Activated T-helper 2 cell treated with anti-CD3 and anti-CD28 coated beads, Interferon-gamma antibody, Interleukin-2, Interleukin-4, amounts not matched to agents 10 μg/mL and 5 μg/mL and 100 μg/mL, durations not matched to agents 14 hours and 24 hours and 36 hours (primary cell): Measurements from ENCODE around the gene SLC35A3. TPM values are rescaled to one million over a fixed set of nuclear protein-coding genes. Genes with fewer than 3 reads are reported as not detected.
A peak's percentile ranks its signal among the peaks of the same experiment; 100 is the strongest.
"Not testable (repeated sequence)": the region's sequence is repeated elsewhere in the genome, so short reads cannot be mapped to it uniquely, and the experiment has no call there.

Experiments
- DNase-seq: peaks from one replicate; pipeline ENCODE4 v3.0.0; 2021; ENCODE audit warnings: low spot score
- H3K27ac Mint-ChIP-seq: one replicate; pipeline ENCODE4 v1.8.0; 2021; ENCODE audit warnings: mixed read lengths
- H3K27me3 Mint-ChIP-seq: one replicate; pipeline ENCODE4 v1.8.0; 2021; ENCODE audit warnings: low read depth, mixed read lengths
- H3K36me3 Mint-ChIP-seq: one replicate; pipeline ENCODE4 v1.8.0; 2021; ENCODE audit warnings: low read depth, mixed read lengths
- H3K4me1 Mint-ChIP-seq: one replicate; pipeline ENCODE4 v1.8.0; 2021; ENCODE audit warnings: low read depth, mixed read lengths
- H3K4me3 Mint-ChIP-seq: one replicate; pipeline ENCODE4 v1.8.0; 2021; ENCODE audit warnings: low read depth, mild to moderate bottlenecking, moderate library complexity, mixed read lengths
- H3K9me3 Mint-ChIP-seq: one replicate; pipeline ENCODE4 v1.8.0; 2021; ENCODE audit warnings: mixed read lengths
- intact Hi-C: fragments of 100-400 bp; cut with micrococcal nuclease; formaldehyde crosslinking; loops from one replicate; pipeline ENCODE4 v1.15.1; 2023
- total RNA-seq: library from RNA; stranded (reverse); gene quantifications from 2 replicates; pipeline ENCODE4 v1.2.3, GENCODE V29; 2022

SLC35A3 gene
- total RNA-seq, 1 donor from 2014 or later: 15.0 TPM

GRCh38 chr1:99959189-99959705 is 10.5 kb upstream of the SLC35A3 start:
- H3K4me1 Mint-ChIP-seq, DNase-seq, H3K36me3 Mint-ChIP-seq, H3K27ac Mint-ChIP-seq, H3K27me3 Mint-ChIP-seq, intact Hi-C loops, H3K4me3 Mint-ChIP-seq, H3K9me3 Mint-ChIP-seq: not testable (repeated sequence)

GRCh38 chr1:99960260-99960659 is 9.5 kb upstream of the SLC35A3 start:
- H3K4me3 Mint-ChIP-seq, H3K27ac Mint-ChIP-seq, H3K27me3 Mint-ChIP-seq, H3K36me3 Mint-ChIP-seq, DNase-seq, H3K9me3 Mint-ChIP-seq, H3K4me1 Mint-ChIP-seq: not testable (repeated sequence)
- intact Hi-C loops: loop anchor here (10.0 kb wide), 1 partner anchor 305 kb away; the partner anchor contains the start of gene RTCA

- no peaks in the 10 kb centered on the region for H3K27me3 Mint-ChIP-seq
- no peaks in the 10 kb centered on the region for H3K36me3 Mint-ChIP-seq
- H3K4me1 Mint-ChIP-seq: no peaks in the 10 kb centered on the region
- DNase-seq: no peak
- H3K4me3 Mint-ChIP-seq: no peak overlapping the region
- H3K27ac Mint-ChIP-seq: no peak overlapping the region
- intact Hi-C loops: loop anchor here (10.0 kb wide), 1 partner anchor 302 kb away; the partner anchor contains the start of gene RTCA
- H3K9me3 Mint-ChIP-seq: no peaks in the 10 kb centered on the region
Observed at GRCh38 chr1:99963041-99963795, 6.6 kb upstream of the SLC35A3 start.

- no peaks in the 10 kb centered on the region for H3K9me3 Mint-ChIP-seq
- no peak for DNase-seq
- peaks cover 10% of the 10 kb centered on the region for H3K4me1 Mint-ChIP-seq
- intact Hi-C loops: loop anchor here (5.0 to 10.0 kb wide), 2 partner anchors 158 to 300 kb away; partner anchors contain the start of gene RTCA
- H3K36me3 Mint-ChIP-seq: no peaks in the 10 kb centered on the region
- H3K27ac Mint-ChIP-seq: no peak overlapping the region
- no peak overlapping the region for H3K4me3 Mint-ChIP-seq
- no peaks in the 10 kb centered on the region for H3K27me3 Mint-ChIP-seq
Observed at GRCh38 chr1:99964806-99965205, 5.0 kb upstream of the SLC35A3 start.

- Mint-ChIP-seq H3K27me3 (no peaks in the 10 kb centered on the region), H3K9me3 (no peaks in the 10 kb centered on the region), H3K4me1 (peaks cover 15% of the 10 kb centered on the region), H3K36me3 (no peaks in the 10 kb centered on the region), H3K27ac (no peak overlapping the region), H3K4me3 (no peak overlapping the region)
- DNase-seq: no peak
- intact Hi-C loops: loop anchor here (5.0 to 10.0 kb wide), 2 partner anchors 159 to 299 kb away; partner anchors contain the start of gene RTCA
Observed at GRCh38 chr1:99965646-99966375, 4.0 kb upstream of the SLC35A3 start.

- H3K27ac Mint-ChIP-seq: no peak overlapping the region
- DNase-seq: no peak
- H3K9me3 Mint-ChIP-seq: no peaks in the 10 kb centered on the region
Observed at GRCh38 chr1:99968214-99968613, 1.6 kb upstream of the SLC35A3 start.

GRCh38 chr1:99969260-99969728 is 502 bp upstream of the SLC35A3 start:
- peaks cover 22% of the 10 kb centered on the region for H3K4me1 Mint-ChIP-seq
- H3K9me3 Mint-ChIP-seq: no peaks in the 10 kb centered on the region
- peak overlapping the region; percentile 83 for H3K27ac Mint-ChIP-seq
- H3K36me3 Mint-ChIP-seq: no peaks in the 10 kb centered on the region
- no peaks in the 10 kb centered on the region for H3K27me3 Mint-ChIP-seq
- H3K4me3 Mint-ChIP-seq: peak overlapping the region; percentile 98
- intact Hi-C loops: loop anchor here (1.0 to 10.0 kb wide), 4 partner anchors 69 to 296 kb away; partner anchors contain the start of genes RTCA, SASS6 and TRMT13
- DNase-seq: no peak

More at GRCh38 chr1:99968214-99968613, 1.6 kb upstream of the SLC35A3 start:
- intact Hi-C loops: loop anchor here (2.0 to 10.0 kb wide), 3 partner anchors 161 to 297 kb away; partner anchors contain the start of genes RTCA, SASS6 and TRMT13
- no peaks in the 10 kb centered on the region for H3K27me3 Mint-ChIP-seq
- peaks cover 22% of the 10 kb centered on the region for H3K4me1 Mint-ChIP-seq
- no peaks in the 10 kb centered on the region for H3K36me3 Mint-ChIP-seq
- peak overlapping the region; percentile 56 for H3K4me3 Mint-ChIP-seq

GRCh38 chr1:99970713-99971255 is 988 bp downstream of the SLC35A3 start:
- Mint-ChIP-seq H3K4me3 (peak overlapping the region; percentile 98), H3K36me3 (peaks cover 5% of the 10 kb centered on the region), H3K4me1 (peaks cover 22% of the 10 kb centered on the region), H3K27me3 (no peaks in the 10 kb centered on the region), H3K27ac (peak overlapping the region; percentile 92), H3K9me3 (no peaks in the 10 kb centered on the region)
- intact Hi-C loops: no loop called here
- no peak for DNase-seq

- Mint-ChIP-seq H3K4me1 (peaks cover 22% of the 10 kb centered on the region), H3K36me3 (peaks cover 15% of the 10 kb centered on the region), H3K4me3 (peak overlapping the region; percentile 55)
- DNase-seq, intact Hi-C loops, H3K27ac Mint-ChIP-seq, H3K9me3 Mint-ChIP-seq, H3K27me3 Mint-ChIP-seq: not testable (repeated sequence)
Observed at GRCh38 chr1:99972066-99972465, 2.3 kb downstream of the SLC35A3 start.

GRCh38 chr1:99975529-99975928 is 5.7 kb downstream of the SLC35A3 start:
- Mint-ChIP-seq H3K4me1 (peaks cover 10% of the 10 kb centered on the region), H3K4me3 (no peak overlapping the region), H3K36me3 (peaks cover 16% of the 10 kb centered on the region), H3K9me3 (no peaks in the 10 kb centered on the region), H3K27ac (no peak overlapping the region), H3K27me3 (no peaks in the 10 kb centered on the region)
- intact Hi-C loops: no loop called here
- DNase-seq: no peak

- H3K27ac Mint-ChIP-seq, H3K27me3 Mint-ChIP-seq, DNase-seq, H3K4me3 Mint-ChIP-seq, H3K9me3 Mint-ChIP-seq, intact Hi-C loops, H3K4me1 Mint-ChIP-seq: not testable (repeated sequence)
- H3K36me3 Mint-ChIP-seq: peaks cover 20% of the 10 kb centered on the region
Observed at GRCh38 chr1:99977326-99977725, 7.5 kb downstream of the SLC35A3 start.

GRCh38 chr1:99978218-99978617 is 8.4 kb downstream of the SLC35A3 start:
- H3K4me3 Mint-ChIP-seq: no peak overlapping the region
- H3K27me3 Mint-ChIP-seq: no peaks in the 10 kb centered on the region
- DNase-seq: no peak
- H3K4me1 Mint-ChIP-seq: no peaks in the 10 kb centered on the region
- intact Hi-C loops: no loop called here
- peaks cover 23% of the 10 kb centered on the region for H3K36me3 Mint-ChIP-seq
- H3K27ac Mint-ChIP-seq: no peak overlapping the region
- H3K9me3 Mint-ChIP-seq: peaks cover 4% of the 10 kb centered on the region
